ENCODE results near the gene PREX1. TPM values are rescaled to one million over a fixed set of nuclear protein-coding genes. Genes with fewer than 3 reads are reported as not detected.

Gene PREX1
- total and polyA plus RNA-seq, 2 donors: 12.6 to 18.1 TPM

DNA sequence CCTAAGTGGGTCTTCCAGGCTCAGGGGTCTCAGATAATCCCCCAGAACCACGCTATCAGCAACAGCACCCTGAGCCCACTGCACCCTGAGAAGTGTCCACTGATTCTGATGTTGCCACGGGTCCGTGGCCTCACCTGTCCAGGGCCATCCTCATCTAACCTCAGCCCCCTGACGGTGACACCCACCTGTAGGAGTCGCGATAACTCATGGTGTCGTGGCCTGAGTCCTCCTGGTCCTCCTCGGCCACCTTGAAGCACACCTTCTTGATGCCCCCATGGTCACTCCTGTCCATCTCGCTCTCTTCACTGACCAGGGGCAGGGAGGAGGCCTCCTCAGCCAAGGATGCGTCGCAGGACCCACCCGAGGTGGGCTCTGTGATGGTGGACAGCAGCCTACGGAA lies 182.1 kb downstream of the PREX1 start:
- no peaks in the 10 kb centered on the region for H3K4me1 ChIP-seq (ENCODE audit: insufficient read depth)
- 93% methylated on average over 13 of the region's 13 CpGs for WGBS
- no peak overlapping the region for H3K4me3 ChIP-seq (ENCODE audit: low read depth, low read length)
- no peak for DNase-seq (ENCODE audit: extremely low spot score)
- H3K36me3 ChIP-seq (ENCODE audit: insufficient read depth): no peaks in the 10 kb centered on the region
- H3K27ac ChIP-seq (ENCODE audit: low read depth): no peak overlapping the region

DNA sequence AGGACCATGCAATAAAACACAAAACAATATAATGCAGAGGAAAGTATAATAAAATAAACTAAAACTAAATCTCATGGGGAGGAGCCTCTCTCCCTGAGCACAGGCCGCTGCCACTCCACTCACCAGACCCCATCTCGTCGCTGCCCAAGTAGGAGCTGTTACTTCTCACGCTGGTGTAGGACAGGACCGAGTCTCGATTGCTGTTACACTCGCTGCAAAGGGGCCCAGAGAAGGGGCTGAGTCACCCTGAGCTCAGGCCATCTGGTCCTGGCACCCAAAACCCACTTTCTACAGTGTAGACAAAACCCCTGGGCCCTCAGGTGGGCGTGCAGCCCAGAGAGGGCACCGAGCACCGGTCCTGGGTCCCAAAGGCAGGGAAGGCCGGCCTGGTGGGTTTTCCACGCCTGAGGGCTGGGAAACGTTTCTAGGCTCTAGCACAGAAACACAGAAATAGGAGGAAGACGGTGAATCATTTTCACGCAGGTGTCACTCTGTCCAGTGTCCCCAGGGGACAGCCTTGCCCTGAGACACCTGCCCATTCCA lies 183.4 kb downstream of the PREX1 start:
- Histone ChIP-seq H3K27ac (ENCODE audit: low read depth) (no peak overlapping the region), H3K36me3 (ENCODE audit: insufficient read depth) (no peaks in the 10 kb centered on the region), H3K4me1 (ENCODE audit: insufficient read depth) (no peaks in the 10 kb centered on the region), H3K4me3 (ENCODE audit: low read depth, low read length) (no peak overlapping the region)
- WGBS: 87% methylated on average over 15 of the region's 15 CpGs
- DNase-seq (ENCODE audit: extremely low spot score): no peak

DNA sequence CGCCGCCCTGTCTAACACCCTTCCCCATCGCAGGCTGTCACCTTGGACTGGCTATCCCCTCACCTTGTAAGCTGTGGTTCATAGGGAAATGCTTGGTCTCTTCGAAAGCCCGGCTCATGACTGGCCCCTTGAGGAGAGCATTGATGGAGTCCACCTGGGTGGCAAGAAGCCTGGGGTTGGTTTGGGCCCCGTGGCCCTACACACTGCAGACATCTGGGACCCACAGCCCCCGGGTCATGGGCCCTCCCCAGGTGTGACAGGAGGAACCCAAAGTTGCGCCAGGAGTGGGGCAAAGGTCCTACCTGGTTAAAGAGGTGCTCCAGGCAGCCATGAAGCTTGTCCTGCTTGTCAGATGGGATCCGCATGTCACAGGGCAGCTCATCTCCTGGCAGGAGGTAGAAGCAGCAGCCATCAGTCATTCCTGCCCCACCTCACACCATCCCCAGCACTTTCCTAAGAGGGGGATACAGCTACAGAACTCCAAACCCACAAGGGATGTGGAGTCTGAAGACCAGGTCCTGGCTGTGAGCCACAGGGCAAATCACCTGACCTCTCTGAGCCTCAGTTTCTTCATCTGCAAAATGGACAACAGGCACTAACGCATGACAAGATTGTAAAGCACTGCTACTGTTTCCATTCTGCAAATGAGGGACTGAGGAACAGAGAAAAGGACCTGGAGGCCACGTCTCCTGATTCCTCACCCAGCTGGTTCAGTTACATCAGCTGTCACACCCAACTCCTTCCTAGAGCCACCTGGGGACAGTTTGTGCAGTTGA lies 185.5 kb downstream of the PREX1 start:
- no peaks in the 10 kb centered on the region for H3K4me1 ChIP-seq (ENCODE audit: insufficient read depth)
- no peak for DNase-seq (ENCODE audit: extremely low spot score)
- 95% methylated on average over 11 of the region's 11 CpGs for WGBS
- no peak overlapping the region for H3K4me3 ChIP-seq (ENCODE audit: low read depth, low read length)
- no peaks in the 10 kb centered on the region for H3K36me3 ChIP-seq (ENCODE audit: insufficient read depth)
- no peak overlapping the region for H3K27ac ChIP-seq (ENCODE audit: low read depth)

DNA sequence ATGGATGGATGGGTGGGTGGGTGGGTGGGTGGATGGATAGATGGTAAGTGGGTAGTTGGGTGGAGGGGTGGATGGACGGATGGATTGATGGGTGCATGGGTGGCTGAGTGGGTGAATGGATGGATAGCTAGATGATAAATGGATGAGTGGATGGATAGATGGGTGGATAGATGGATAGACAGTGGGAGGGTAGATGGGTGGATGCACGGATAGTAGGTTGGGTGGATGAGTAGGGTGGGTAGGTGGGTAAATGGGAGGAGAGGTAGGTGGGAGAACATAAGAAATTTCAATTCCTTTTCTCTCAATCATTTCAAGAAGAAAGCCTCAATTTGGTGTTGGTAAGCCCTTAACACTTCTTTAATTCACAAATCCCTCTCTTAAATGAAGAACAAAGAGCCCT lies 186.9 kb downstream of the PREX1 start:
- Histone ChIP-seq H3K4me3 (ENCODE audit: low read depth, low read length) (no peak overlapping the region), H3K27ac (ENCODE audit: low read depth) (no peak overlapping the region), H3K36me3 (ENCODE audit: insufficient read depth) (no peaks in the 10 kb centered on the region), H3K4me1 (ENCODE audit: insufficient read depth) (no peaks in the 10 kb centered on the region)
- DNase-seq (ENCODE audit: extremely low spot score): no peak
- WGBS: 90% methylated on average over 2 of the region's 2 CpGs

DNA sequence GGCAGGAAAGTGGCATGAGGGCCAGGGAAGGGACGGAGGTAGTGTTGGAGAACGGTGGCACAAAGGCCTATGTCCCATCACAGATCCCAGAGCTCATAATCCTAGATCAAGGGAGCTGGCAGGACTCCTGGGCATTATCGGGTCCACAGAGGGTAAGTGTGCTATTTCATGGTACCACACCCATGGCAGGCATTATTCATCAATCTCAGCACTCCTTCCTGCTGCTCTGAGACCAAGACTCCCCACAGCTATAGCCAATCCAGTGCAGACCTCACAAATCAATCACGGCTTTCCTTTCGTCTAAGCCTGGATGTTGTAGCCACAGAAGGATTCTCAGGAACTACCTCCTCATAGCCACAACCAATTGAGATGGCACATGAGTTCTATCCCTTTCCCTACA lies 187.9 kb downstream of the PREX1 start:
- DNase-seq (ENCODE audit: extremely low spot score): no peak
- no peaks in the 10 kb centered on the region for H3K36me3 ChIP-seq (ENCODE audit: insufficient read depth)
- no peak overlapping the region for H3K27ac ChIP-seq (ENCODE audit: low read depth)
- H3K4me3 ChIP-seq (ENCODE audit: low read depth, low read length): no peak overlapping the region
- 90% methylated on average over 5 of the region's 5 CpGs for whole genome bisulfite sequencing
- H3K4me1 ChIP-seq (ENCODE audit: insufficient read depth): no peaks in the 10 kb centered on the region

DNA sequence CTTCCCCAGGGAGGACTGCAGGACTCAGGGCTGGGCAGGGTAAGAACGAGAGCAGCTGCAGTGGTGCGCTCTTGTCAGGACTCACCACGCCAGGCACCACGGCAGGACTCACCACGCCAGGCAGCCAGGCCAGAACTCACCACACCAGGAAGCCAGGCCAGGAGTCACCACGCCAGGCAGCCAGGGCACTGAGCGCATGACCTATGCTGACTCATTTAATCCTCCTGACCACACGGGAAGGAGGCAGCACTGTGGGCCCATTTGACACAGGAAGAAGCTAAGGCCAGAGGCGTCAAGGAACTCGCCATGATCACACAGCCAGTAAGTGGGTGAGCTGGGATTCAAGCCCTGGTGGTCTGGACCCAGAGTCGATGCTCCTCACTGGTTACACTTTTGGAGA lies 189.3 kb downstream of the PREX1 start:
- WGBS: 87% methylated on average over 11 of the region's 11 CpGs
- DNase-seq (ENCODE audit: extremely low spot score): no peak
- Histone ChIP-seq H3K4me1 (ENCODE audit: insufficient read depth) (no peaks in the 10 kb centered on the region), H3K4me3 (ENCODE audit: low read depth, low read length) (no peak overlapping the region), H3K36me3 (ENCODE audit: insufficient read depth) (no peaks in the 10 kb centered on the region), H3K27ac (ENCODE audit: low read depth) (no peak overlapping the region)

DNA sequence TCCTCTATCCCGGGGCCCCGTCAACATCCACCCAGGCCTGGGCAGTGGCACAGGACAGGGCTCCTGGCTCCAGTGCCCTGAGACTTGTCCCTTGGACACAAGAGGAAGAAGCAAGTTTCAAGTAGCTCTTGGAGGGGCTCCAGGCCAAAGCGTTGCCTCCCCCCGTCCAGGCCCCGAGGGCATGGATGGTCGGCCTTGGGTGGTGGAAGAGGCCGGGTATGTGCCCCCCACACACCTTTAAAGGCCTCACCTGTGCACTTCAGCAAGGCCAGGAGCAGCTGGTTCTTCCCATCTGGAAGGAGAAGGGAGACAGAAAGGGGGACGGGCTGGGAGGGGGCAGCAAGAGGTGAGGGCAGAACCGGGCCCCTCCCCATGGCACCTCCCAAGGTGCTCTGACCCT lies 190.3 kb downstream of the PREX1 start:
- Histone ChIP-seq H3K36me3 (ENCODE audit: insufficient read depth) (no peaks in the 10 kb centered on the region), H3K4me3 (ENCODE audit: low read depth, low read length) (no peak overlapping the region), H3K27ac (ENCODE audit: low read depth) (no peak overlapping the region), H3K4me1 (ENCODE audit: insufficient read depth) (no peaks in the 10 kb centered on the region)
- 96% methylated on average over 9 of the region's 9 CpGs for WGBS
- no peak for DNase-seq (ENCODE audit: extremely low spot score)

DNA sequence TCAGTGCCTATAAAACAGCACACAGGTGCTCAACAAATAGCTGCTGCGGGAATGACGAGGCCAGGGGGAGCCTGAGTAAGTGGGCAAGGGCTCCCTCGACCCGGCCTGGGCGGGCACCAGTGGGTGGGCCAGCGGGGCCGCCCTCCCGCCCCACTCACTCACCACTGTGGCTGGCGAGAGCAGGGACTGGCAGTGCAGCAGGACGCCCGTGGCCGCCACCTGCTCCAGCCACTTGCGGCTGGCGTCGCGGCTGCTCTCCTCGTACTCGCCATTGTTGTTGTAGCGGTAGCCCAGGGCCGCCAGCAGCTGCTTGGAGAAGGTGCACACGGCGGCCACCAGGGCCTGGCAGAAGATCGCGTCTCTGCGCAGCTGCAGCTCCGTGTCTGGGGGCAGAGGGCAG lies 191.5 kb downstream of the PREX1 start:
- DNase-seq (ENCODE audit: extremely low spot score): no peak
- H3K4me1 ChIP-seq (ENCODE audit: insufficient read depth): no peaks in the 10 kb centered on the region
- H3K4me3 ChIP-seq (ENCODE audit: low read depth, low read length): no peak overlapping the region
- WGBS: 95% methylated on average over 26 of the region's 26 CpGs
- no peak overlapping the region for H3K27ac ChIP-seq (ENCODE audit: low read depth)
- no peaks in the 10 kb centered on the region for H3K36me3 ChIP-seq (ENCODE audit: insufficient read depth)

DNA sequence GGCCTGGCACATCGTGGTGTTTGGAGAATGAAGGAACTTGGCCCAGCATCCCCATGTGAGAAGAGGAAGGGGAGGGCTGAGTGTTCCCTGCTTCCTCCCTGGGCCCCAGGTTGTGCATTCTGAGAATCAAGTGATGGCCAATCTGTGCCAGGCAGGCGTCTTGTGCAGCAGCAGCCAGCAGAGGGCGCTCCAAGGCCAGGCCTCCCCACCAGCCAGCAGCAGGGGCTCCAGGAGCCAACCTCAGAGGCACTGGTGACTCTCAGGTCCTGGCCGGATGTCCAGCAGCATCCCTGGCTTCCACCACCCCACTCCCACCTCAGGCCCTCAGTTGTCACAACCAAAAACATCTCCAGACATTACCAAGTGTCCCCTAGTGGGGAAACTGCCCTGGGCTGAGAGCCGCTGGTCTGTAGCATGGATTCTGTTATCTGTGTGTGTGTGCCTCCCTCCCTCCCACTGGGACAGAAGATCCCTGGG lies 192.0 kb downstream of the PREX1 start:
- no peaks in the 10 kb centered on the region for H3K36me3 ChIP-seq (ENCODE audit: insufficient read depth)
- 29% methylated on average over 5 of the region's 5 CpGs for WGBS
- DNase-seq (ENCODE audit: extremely low spot score): no peak
- H3K4me3 ChIP-seq (ENCODE audit: low read depth, low read length): no peak overlapping the region
- no peaks in the 10 kb centered on the region for H3K4me1 ChIP-seq (ENCODE audit: insufficient read depth)
- H3K27ac ChIP-seq (ENCODE audit: low read depth): no peak overlapping the region

DNA sequence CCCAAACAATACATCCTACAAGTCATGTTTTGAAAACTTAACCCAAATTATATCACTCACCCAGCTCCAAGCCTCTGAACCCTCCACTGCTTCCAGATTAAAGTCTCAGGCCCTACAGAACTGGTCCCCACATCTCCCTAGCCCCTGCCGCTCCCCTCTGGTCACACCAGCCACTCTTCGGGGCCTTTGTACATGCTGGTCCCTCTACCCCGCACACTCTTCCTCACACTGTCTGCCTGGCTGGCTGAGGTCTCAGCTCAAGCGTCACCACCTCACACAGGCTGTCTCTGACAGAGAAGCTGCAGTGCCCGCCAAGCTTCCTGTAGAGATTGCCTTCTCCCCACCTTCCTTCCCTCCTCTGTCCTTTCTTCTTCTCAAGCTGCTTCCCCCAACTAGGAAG lies 192.4 kb downstream of the PREX1 start:
- WGBS: 95% methylated on average over 5 of the region's 5 CpGs
- H3K36me3 ChIP-seq (ENCODE audit: insufficient read depth): no peaks in the 10 kb centered on the region
- H3K27ac ChIP-seq (ENCODE audit: low read depth): no peak overlapping the region

DNA sequence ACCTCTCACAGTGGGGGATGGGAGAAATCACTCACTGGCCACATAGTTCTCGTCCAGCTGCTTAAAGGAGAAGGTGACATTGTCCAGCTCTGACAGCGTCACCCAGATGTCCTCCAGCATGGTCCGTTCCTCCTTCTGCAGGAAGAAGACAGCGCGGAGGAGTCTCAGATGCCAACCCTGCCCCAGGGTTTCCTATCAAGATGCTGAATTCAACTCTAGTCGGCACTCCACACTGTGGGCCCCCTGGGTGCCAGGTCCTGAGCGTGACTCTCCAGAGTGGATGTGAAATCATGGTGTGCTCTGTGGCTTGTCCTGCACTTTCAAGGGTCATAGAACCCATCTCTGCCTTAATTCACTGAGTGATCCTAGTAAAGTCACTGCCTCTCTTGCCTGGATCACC lies 193.2 kb downstream of the PREX1 start:
- DNase-seq (ENCODE audit: extremely low spot score): no peak
- Histone ChIP-seq H3K27ac (ENCODE audit: low read depth) (no peak overlapping the region), H3K4me1 (ENCODE audit: insufficient read depth) (no peaks in the 10 kb centered on the region), H3K36me3 (ENCODE audit: insufficient read depth) (no peaks in the 10 kb centered on the region), H3K4me3 (ENCODE audit: low read depth, low read length) (no peak overlapping the region)
- 93% methylated on average over 7 of the region's 7 CpGs for WGBS

More for the DNA sequence above, 192.4 kb downstream of the PREX1 start:
- Histone ChIP-seq H3K4me3 (ENCODE audit: low read depth, low read length) (no peak overlapping the region), H3K4me1 (ENCODE audit: insufficient read depth) (no peaks in the 10 kb centered on the region)
- DNase-seq (ENCODE audit: extremely low spot score): no peak

DNA sequence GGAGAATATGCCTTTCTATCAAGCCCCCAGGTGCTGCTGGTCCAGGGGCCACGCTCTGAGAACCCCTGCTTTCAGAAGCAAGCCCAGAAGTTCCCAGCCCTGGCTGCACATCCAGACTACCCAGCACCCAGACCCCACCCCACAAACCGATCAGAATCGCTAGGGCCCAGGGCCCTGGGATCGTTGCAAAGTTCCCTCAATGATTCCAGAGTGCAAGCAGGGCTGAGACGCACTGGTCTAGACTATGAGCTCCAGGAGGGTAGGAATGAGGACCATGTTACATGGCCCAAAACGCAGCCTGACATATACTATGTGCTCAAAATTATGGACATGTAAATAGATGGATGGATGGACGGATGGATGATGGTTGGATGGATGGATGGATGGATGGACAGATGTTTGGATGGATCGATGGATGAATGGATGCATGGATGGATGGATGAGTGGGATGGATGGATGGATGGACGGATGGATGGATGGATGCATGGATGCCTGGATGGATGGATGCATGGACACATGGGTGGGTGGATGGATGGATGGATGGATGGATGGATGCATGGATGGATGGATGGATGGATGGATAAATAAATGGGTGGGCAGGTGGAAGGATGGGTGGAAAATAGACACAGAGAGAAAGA lies 194.1 kb downstream of the PREX1 start:
- no peaks in the 10 kb centered on the region for H3K4me1 ChIP-seq (ENCODE audit: insufficient read depth)
- H3K27ac ChIP-seq (ENCODE audit: low read depth): no peak overlapping the region
- 90% methylated on average over 9 of the region's 9 CpGs for WGBS
- H3K36me3 ChIP-seq (ENCODE audit: insufficient read depth): no peaks in the 10 kb centered on the region
- no peak overlapping the region for H3K4me3 ChIP-seq (ENCODE audit: low read depth, low read length)
- DNase-seq (ENCODE audit: extremely low spot score): no peak

DNA sequence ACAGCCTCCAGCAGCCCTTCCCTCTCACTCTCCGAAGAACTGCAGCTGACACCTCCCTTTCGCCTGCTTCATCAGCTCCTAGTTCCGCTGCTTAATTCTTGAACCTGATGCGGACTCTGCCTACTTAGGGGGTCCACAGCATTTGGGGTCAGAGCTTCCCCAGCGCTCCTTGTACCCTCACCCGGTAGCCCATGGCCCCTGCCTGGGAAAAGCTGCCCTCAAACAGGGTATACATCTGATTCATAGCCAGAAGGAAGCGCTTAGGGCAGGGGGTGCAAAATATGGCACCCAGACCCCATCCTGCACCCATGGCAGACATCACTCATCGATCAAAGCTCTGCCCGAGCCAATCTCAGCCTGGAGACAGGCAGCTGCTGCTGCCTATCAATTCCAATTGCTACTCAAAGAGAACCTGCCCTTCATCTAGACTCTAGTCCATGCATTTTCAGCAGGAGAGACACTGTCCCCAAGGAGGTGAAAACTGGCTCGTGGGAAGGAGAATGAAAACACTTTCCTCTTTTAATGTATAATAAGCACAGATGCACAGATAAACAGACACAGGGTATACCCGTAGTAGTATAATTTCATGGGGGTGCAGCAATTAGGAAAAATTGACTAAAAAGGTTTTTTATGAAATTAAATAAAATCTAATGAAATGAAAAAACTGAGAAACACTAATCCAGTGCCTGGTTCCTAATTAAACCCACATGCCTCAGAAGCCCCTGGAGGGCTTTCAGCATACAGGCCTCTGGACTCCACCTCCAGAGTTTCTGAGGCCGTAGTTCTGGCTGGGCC lies 194.8 kb downstream of the PREX1 start:
- no peak for DNase-seq (ENCODE audit: extremely low spot score)
- 88% methylated on average over 12 of the region's 12 CpGs for WGBS
- Histone ChIP-seq H3K4me1 (ENCODE audit: insufficient read depth) (no peaks in the 10 kb centered on the region), H3K27ac (ENCODE audit: low read depth) (no peak overlapping the region), H3K36me3 (ENCODE audit: insufficient read depth) (no peaks in the 10 kb centered on the region), H3K4me3 (ENCODE audit: low read depth, low read length) (no peak overlapping the region)
